ENCODE results near the gene S100A11. TPM values are rescaled to one million over a fixed set of nuclear protein-coding genes. Genes with fewer than 3 reads are reported as not detected.

Gene S100A11
- total and polyA plus RNA-seq, 2 donors (not counting 1 experiment from before 2014, with no cell fraction given), result 26.2 to 31.4 TPM

DNA sequence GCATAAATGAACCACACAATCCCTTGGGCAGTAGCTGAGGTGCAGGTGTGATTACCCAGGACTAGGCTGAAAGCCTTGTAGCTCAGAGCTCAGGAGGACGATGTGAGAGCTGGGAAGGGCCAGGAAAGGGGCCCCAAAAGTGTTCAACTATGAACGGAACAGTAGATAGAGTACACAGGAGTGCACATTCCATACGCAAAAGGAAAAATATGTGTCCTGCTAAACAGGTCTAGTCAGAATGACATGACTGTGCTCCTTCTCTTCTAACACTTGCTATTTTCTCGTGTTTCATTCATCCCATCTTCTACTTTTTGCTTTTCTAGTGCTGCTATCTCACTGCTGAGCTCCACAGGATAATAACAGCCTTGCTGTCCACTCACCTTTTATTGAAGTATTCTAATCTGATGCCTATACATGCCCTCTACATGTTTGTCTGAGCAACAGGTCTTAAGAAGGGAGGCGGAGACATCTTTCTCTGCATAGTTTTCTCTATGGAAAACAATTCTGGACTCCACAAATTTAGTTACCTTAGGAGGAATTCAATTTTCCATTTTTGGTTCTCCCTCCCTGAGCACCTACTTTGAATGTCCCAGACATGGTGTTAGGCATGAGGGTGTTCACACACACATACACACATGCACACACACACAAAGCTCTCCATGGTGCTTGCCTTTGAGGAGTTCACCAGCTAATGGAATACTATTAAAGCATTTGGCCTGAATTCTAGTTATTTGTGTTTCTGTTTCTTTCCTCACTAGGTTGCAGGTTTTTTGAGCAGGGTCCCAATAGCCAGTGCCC is 46.5 kb downstream of the S100A11 start:
- no peaks in the 10 kb centered on the region for H3K9me3 Mint-ChIP-seq (ENCODE audit: insufficient read depth)
- no peak overlapping the region for H3K4me3 ChIP-seq (ENCODE audit: control extremely low read depth in 1 of 5, extremely low read depth in 1 of 5, insufficient read depth in 1 of 5, low read depth in 2 of 5, low read length in 4 of 5)
- 87% methylated on average over 4 of the region's 5 CpGs for whole genome bisulfite sequencing (ENCODE audit: insufficient coverage)
- H3K9ac ChIP-seq (ENCODE audit: low read length), result no peak overlapping the region
- peaks cover 13 to 26% of the 10 kb centered on the region in 2 donors for H3K4me1 ChIP-seq (ENCODE audit: control insufficient read depth in 2 of 2, insufficient read depth in 2 of 2, low read length in 2 of 2)
- peaks cover 17% of the 10 kb centered on the region for H4K20me1 ChIP-seq (ENCODE audit: control insufficient read depth, insufficient read depth, low read length, poor library complexity, severe bottlenecking)
- H3K27ac Mint-ChIP-seq, result no peak overlapping the region
- H3K36me3 ChIP-seq (replicated peaks in 1 of 2; ENCODE audit: control extremely low read depth in 1 of 2, control insufficient read depth in 1 of 2, extremely low read depth in 1 of 2, insufficient read depth in 2 of 2, low read length in 1 of 2), result peaks cover 0 to 9% of the 10 kb centered on the region in 2 experiments
- no peaks in the 10 kb centered on the region for H3K27me3 Mint-ChIP-seq
- no peak overlapping the region for H3K4me3 Mint-ChIP-seq
- TF ChIP-seq EZH2 (IDR thresholded peaks at IDR 0.05; ENCODE audit: borderline replicate concordance, insufficient read depth, low read depth, low read length, poor library complexity, severe bottlenecking), result no peak
- TF ChIP-seq, protein P1, sequence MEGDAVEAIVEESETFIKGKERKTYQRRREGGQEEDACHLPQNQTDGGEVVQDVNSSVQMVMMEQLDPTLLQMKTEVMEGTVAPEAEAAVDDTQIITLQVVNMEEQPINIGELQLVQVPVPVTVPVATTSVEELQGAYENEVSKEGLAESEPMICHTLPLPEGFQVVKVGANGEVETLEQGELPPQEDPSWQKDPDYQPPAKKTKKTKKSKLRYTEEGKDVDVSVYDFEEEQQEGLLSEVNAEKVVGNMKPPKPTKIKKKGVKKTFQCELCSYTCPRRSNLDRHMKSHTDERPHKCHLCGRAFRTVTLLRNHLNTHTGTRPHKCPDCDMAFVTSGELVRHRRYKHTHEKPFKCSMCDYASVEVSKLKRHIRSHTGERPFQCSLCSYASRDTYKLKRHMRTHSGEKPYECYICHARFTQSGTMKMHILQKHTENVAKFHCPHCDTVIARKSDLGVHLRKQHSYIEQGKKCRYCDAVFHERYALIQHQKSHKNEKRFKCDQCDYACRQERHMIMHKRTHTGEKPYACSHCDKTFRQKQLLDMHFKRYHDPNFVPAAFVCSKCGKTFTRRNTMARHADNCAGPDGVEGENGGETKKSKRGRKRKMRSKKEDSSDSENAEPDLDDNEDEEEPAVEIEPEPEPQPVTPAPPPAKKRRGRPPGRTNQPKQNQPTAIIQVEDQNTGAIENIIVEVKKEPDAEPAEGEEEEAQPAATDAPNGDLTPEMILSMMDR (IDR thresholded peaks at IDR 0.05), result no peak
- DNase-seq (no peak), ATAC-seq (ENCODE audit: low read depth) (no peak)
- intact Hi-C loops (cut with micrococcal nuclease), result no loop called here
- peaks cover 13% of the 10 kb centered on the region for H3K79me2 ChIP-seq (ENCODE audit: control insufficient read depth, insufficient read depth, low read length)
- CTCF ChIA-PET, result interaction anchor here (0.6 to 12.0 kb wide), 5 partner anchors 10 to 97 kb away, joined by 3 to 138 read pairs (median 3); no protein-coding TSS in a partner anchor
- POLR2A ChIA-PET, result no interaction called here
- no peaks in the 10 kb centered on the region for H3K27me3 ChIP-seq (replicated peaks in 1 of 4; ENCODE audit: control extremely low read depth in 1 of 4, control insufficient read depth in 3 of 4, insufficient read depth in 4 of 4, low read length in 3 of 4)
- no peaks in the 10 kb centered on the region for H3K9me3 ChIP-seq (ENCODE audit: control extremely low read depth in 1 of 3, control insufficient read depth in 2 of 3, insufficient read depth in 1 of 3, low read length in 2 of 3)
- H3K4me2 ChIP-seq (replicated peaks; ENCODE audit: low read depth, low read length, poor library complexity, severe bottlenecking), result no peak overlapping the region
- H3K27ac ChIP-seq (ENCODE audit: low read length in 2 of 2), result no peak overlapping the region
- peaks cover 36% of the 10 kb centered on the region for H3K4me1 Mint-ChIP-seq
- H2AFZ ChIP-seq (ENCODE audit: insufficient read depth, low read depth, low read length, poor library complexity, severe bottlenecking), result no peak overlapping the region

DNA sequence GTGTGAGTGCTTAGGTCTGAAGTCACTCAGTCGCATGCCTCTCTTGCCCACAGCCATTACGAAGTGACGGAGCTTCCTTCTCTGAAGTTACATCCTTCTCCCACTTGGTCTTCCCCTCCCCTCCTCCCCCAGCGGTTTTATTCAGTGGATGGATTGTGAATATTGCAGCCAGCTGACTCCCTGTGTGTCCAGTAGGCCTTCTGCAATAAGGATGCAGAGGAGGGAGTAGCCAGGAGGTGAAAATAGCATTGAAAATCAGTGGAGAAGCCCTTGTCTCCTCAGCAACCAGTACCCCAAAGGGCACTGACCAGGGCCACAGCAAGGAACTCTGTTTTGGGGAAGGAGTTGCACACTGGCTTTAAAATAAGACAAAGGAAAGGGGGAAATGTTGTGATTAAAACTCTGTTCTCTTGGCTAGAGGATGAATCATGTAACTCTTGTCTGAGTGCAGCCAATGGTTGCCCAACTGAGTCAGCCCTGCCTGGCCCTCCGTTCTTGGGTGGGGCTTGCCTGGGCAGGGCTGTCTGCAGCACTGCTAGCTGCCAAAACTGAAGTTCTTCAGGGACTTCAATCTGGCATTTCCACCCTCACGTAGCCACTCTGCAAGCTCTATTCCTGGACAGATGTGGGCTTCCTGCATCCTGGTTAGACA is 47.5 kb downstream of the S100A11 start:
- H3K4me1 Mint-ChIP-seq, result peaks cover 40% of the 10 kb centered on the region
- CTCF ChIA-PET, result interaction anchor here (0.8 to 12.0 kb wide), 4 partner anchors 11 to 101 kb away, joined by 3 to 138 read pairs (median 6); no protein-coding TSS in a partner anchor
- POLR2A ChIA-PET, result no interaction called here

More for the DNA sequence above, 47.5 kb downstream of the S100A11 start:
- Mint-ChIP-seq H3K27me3 (no peaks in the 10 kb centered on the region), H3K9me3 (ENCODE audit: insufficient read depth) (no peaks in the 10 kb centered on the region), H3K4me3 (no peak overlapping the region), H3K27ac (no peak overlapping the region)
- peaks cover 0 to 17% of the 10 kb centered on the region in 2 experiments for H3K36me3 ChIP-seq (replicated peaks in 1 of 2; ENCODE audit: control extremely low read depth in 1 of 2, control insufficient read depth in 1 of 2, extremely low read depth in 1 of 2, insufficient read depth in 2 of 2, low read length in 1 of 2)
- TF ChIP-seq, protein P1 (IDR thresholded peaks at IDR 0.05), result no peak
- no peak for TF ChIP-seq EZH2 (IDR thresholded peaks at IDR 0.05; ENCODE audit: borderline replicate concordance, insufficient read depth, low read depth, low read length, poor library complexity, severe bottlenecking)
- no peak overlapping the region for H3K4me3 ChIP-seq (ENCODE audit: control extremely low read depth in 1 of 5, extremely low read depth in 1 of 5, insufficient read depth in 1 of 5, low read depth in 2 of 5, low read length in 4 of 5)
- no peak overlapping the region for H2AFZ ChIP-seq (ENCODE audit: insufficient read depth, low read depth, low read length, poor library complexity, severe bottlenecking)
- DNase-seq, result no peak
- no peak for ATAC-seq (ENCODE audit: low read depth)
- peaks cover 16 to 29% of the 10 kb centered on the region in 2 donors for H3K4me1 ChIP-seq (ENCODE audit: control insufficient read depth in 2 of 2, insufficient read depth in 2 of 2, low read length in 2 of 2)
- H4K20me1 ChIP-seq (ENCODE audit: control insufficient read depth, insufficient read depth, low read length, poor library complexity, severe bottlenecking), result peaks cover 17% of the 10 kb centered on the region
- intact Hi-C loops (cut with micrococcal nuclease), result no loop called here
- WGBS (ENCODE audit: insufficient coverage), result 77% methylated on average over 2 of the region's 6 CpGs
- H3K9me3 ChIP-seq (ENCODE audit: control extremely low read depth in 1 of 3, control insufficient read depth in 2 of 3, insufficient read depth in 1 of 3, low read length in 2 of 3), result no peaks in the 10 kb centered on the region
- no peaks in the 10 kb centered on the region for H3K27me3 ChIP-seq (replicated peaks in 1 of 4; ENCODE audit: control extremely low read depth in 1 of 4, control insufficient read depth in 3 of 4, insufficient read depth in 4 of 4, low read length in 3 of 4)
- H3K4me2 ChIP-seq (replicated peaks; ENCODE audit: low read depth, low read length, poor library complexity, severe bottlenecking), result no peak overlapping the region
- H3K27ac ChIP-seq (ENCODE audit: low read length in 2 of 2), result no peak overlapping the region
- no peak overlapping the region for H3K9ac ChIP-seq (ENCODE audit: low read length)
- peaks cover 13% of the 10 kb centered on the region for H3K79me2 ChIP-seq (ENCODE audit: control insufficient read depth, insufficient read depth, low read length)
